HG02970 (cell line): ENCODE data around the gene CD1D.

Experiments used
- ATAC-seq: cut with Tn5 transposase; IDR thresholded peaks from one replicate; pipeline ENCODE4 v1.9.1; 2021; ENCODE audit warnings: mild to moderate bottlenecking, moderate library complexity, moderate number of reproducible peaks; ENCODE audit not compliant: unreplicated experiment, low FRiP score

Gene CD1D

GRCh38 chr1:158180741-158181576 lies at the start of gene CD1D:
TSS of gene CD1D (plus strand) at chr1:158180895. CDS start at chr1:158181102, 207 bp downstream.
- ATAC-seq: no peak

DNA sequence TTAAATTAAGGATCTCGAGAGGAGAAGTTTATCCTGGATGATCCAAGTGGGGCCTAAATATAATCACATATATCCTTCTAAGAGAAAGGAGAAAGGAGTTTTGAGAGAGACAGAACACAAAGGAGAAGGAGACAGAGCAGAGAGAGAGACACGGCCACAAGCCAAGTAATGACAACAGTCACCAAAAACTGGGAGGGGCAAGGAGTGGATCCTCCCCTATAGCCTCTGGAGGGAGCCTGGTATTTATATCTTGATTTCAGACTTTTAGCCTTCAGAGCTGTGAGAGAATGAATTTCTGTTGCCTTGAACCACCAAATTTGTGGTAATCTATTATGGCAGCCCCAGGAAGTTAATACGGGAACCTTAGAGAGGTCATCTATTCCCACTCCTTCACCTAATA lies 49.5 kb upstream of the CD1D start:
- ATAC-seq: no peak

GRCh38 chr1:158140764-158141192 lies 39.9 kb upstream of the CD1D start:
- ATAC-seq: no peak

GRCh38 chr1:158145173-158145719 lies 35.4 kb upstream of the CD1D start:
- ATAC-seq: no peak

DNA sequence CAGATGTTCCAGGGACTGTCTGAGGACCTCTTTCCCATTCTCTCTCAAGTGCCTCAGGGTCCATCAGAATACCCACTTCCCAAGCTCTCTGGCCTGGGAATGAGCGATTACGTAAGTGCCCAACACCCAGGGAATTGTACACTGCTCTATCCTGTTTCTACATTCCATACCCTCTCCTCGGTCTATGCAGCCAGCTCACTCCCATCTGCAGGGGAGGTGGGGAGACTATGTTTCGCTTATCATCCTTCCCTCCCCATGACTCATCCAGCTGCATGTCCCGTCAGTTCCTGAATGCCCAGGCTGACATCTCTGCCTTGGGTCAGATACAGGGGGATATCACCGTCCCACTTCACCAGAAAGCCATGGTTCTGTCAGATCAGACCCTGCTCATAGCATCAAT lies 34.5 kb upstream of the CD1D start:
- no peak for ATAC-seq

DNA sequence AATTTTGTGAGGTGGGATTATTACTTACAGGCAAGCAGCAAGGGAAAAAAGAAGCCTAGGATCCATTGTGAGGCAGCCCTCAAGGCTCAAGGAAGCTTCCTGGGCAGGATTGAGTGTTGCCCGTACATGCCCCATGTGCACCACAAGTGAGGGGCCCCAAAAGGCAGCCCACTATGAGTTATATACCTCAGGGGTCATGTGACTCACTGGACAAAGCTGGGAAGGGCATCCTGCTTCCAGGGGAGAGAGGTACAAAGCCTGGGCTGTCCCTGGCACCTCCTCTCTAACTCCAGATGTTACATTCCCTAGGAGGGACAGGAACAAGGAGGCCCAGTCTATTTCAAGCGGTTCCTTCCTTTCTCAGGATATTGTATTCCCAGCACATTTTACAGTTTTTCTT lies 34.0 kb upstream of the CD1D start:
- no peak for ATAC-seq

GRCh38 chr1:158147401-158147800 lies 33.3 kb upstream of the CD1D start:
- no peak for ATAC-seq

- no peak for ATAC-seq
Observed at GRCh38 chr1:158147869-158148268, 32.8 kb upstream of the CD1D start.

DNA sequence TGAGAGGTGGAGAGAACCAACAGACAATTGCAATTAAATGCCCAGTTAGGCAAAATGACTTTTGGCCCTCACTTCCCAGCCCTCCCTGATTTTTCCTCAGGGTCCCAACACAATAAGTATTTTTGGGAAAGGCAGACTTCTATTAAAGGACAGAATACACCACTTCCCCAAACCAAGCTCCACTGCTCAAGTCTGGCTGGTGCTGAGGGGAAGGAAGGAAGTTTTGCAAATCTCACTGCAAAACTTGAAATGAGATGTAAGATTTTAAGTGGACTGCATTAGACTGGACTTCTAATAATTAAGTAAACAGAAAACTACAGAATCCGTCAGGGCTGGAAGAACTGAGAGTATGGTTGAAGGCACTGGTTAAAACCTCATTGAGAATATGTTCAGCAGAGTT lies 32.2 kb upstream of the CD1D start:
- ATAC-seq: no peak

- ATAC-seq: no peak
Observed at GRCh38 chr1:158149175-158149574, 31.5 kb upstream of the CD1D start.

- no peak for ATAC-seq
Observed at GRCh38 chr1:158149577-158150269, 31.0 kb upstream of the CD1D start.

- ATAC-seq: no peak
Observed at GRCh38 chr1:158150523-158150922, 30.2 kb upstream of the CD1D start.

- ATAC-seq: no peak
Observed at GRCh38 chr1:158153179-158153578, 27.5 kb upstream of the CD1D start.

DNA sequence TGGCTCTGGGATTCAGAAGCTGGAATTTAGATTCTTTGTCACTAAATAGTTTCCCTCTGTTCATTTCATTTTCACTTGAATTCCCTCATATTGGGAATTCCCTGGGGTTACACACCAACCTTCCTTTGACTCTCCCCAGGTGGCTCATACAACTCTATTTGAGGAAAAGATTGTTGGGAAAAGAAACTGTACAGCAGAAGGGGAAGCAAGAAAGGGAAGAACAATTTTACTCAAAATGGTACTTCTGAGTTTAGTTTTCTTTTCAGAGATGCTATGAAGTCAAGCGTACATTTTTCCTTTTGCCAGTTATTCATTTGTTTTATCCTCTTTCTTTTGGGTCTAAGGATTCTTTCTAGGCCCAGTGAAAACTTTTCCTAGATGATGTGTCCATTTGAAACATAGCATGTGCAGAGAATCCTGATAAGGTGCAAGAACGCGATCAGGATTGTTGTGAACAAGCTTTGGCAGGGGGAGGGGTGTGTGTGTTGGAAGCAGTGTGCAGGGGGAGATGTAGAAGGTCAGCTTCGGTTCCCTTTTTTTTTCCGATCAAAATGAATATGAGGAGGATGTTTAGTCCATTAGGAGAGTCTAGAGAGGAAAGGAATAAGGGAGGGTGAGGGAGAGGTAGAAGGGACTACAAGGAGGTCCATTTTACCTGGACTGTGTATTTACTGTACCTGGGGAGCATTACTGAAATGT lies 26.8 kb upstream of the CD1D start:
- no peak for ATAC-seq

DNA sequence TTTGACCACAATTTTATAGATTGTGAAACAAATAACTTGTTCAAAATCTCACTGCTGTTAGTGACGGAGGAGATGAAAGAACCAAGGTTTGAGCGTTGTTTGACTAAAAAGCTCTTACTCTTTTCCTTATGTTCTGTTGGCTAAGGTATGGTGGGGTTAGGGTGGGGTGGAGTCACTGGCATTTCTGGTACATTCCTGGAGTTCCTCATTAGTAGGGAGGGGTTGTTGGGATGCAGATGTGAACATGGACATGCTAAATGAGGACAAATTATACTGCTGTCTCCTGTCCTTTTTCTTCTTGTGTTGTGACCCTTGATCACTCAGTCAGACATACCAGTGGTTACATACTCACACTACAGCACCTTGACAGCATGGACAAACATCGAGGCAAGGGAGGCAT lies 26.2 kb upstream of the CD1D start:
- ATAC-seq: no peak

- ATAC-seq: no peak
Observed at GRCh38 chr1:158155673-158156072, 25.0 kb upstream of the CD1D start.

- no peak for ATAC-seq
Observed at GRCh38 chr1:158159597-158159996, 21.1 kb upstream of the CD1D start.

DNA sequence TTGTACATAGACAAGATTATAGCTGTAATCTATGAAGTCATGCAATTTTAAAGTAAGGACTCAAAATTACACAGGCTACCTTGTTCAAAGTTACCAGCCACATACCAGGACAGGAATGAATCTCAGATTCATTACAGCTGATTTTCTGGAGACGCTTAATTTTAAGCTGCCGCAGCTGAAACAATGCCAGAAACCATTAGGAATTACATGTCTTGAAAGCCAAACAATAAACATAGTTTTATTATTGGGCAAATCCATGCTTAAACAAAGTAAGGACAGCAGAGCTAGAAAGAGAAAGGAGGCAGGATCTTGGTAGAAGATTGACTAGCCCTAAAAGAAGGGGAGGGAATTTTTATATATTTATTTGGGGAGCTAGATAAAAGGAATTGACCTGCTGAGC lies 19.2 kb upstream of the CD1D start:
- no peak for ATAC-seq

DNA sequence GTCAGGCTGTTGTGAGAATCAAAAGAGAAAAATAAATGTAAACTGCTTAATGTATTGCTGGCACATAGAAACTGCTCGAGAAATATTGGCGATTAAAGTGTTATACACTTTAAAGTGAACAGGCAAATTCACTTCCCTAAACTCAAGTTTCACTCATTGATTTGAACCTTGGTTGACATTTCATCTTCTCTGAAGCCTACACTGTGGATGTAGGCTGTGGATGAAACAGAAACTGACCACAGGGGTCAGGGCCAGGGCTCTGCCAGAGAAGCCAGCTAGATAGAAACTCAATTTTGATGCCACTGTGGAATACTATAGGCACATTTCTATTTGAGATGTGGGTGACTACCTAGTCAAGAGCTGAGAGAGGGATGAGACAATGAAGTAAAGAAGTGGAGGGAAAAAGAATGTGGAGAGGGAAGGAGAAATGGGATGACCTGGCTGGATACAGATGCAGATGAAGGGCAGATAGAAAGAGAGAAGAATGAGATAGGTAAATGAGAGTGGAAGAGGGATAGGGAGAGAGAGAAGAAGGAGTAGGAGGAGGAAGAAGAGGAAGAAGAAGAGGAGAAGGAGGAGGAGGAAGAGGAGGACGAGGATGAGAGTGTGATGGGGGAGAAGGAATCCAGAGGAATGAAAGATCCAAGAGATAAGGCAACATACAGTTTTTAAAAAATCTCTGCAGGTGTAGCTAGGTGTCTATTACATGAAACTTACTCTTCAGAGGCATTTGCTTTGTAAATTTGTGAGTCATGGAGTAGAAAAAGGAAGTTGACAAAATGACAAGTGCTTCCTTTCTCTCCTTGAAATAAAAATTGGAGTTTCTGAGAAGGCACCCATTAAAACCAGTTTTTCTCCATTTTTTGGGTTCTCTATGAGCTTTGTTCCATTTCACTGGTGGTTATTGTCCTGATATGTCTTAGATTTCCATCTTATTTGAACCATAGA lies 17.4 kb upstream of the CD1D start:
- peak; percentile 97 for ATAC-seq

- no peak for ATAC-seq
Observed at GRCh38 chr1:158169105-158169504, 11.6 kb upstream of the CD1D start.
